K562 (cell line): Measurements from ENCODE around the gene CUX1. TPM values are rescaled to one million over a fixed set of nuclear protein-coding genes. Genes with fewer than 3 reads are reported as not detected.

Experiments used
- ATAC-seq: fragments of 200-7000 bp; cut with Tn5 transposase; 3 replicates; pipeline ENCODE4 v1.9.1; 2020; ENCODE audit warnings: moderate library complexity
- BruUV-seq: library from RNA; stranded (reverse); fragments of 400-500 nt; replicated peaks from 2 replicates; lab custom pipeline; 2021; lab: Mats Ljungman, UMichigan
- CTCF ChIA-PET: fragments of 300-600 bp; formaldehyde crosslinking; extraction: SDS; loops from one replicate; lab custom pipeline; 2021; ENCODE audit warnings: low intra/inter-chr PET ratio; lab: Yijun Ruan, JAX
- POLR2A ChIA-PET: fragments of 300-600, 350-650 bp; sonication (Branson Sonifier 250); formaldehyde crosslinking; extraction: SDS; loops from one replicate; lab custom pipeline; 2021; ENCODE audit warnings: antibody characterized with exemption, inconsistent platforms; lab: Yijun Ruan, JAX
- DNase-seq, 4 experiments: peaks; one replicate each; pipeline versions ENCODE4 v3.0.0 to v3.0.0-alpha.2; 2011 to 2018; ENCODE audit warnings: low spot score in 3 of 4, mixed read lengths in 3 of 4; ENCODE audit errors: extremely low read depth in 1 of 4
- FAIRE-seq: peaks from 2 replicates; lab custom pipeline; 2011; peaks lifted over from hg19 to GRCh38; lab: Jason Lieb, UNC
- H2AFZ ChIP-seq: 2 replicates; pipeline ENCODE4 v1.6.0; 2011; ENCODE audit warnings: low read depth, low read length, control low read depth, inconsistent platforms
- H3K27ac ChIP-seq: fragments of 200-600 bp; 3 replicates; pipeline ENCODE4 v1.8.0; 2011; ENCODE audit warnings: low read depth, mild to moderate bottlenecking, control low read depth, inconsistent platforms, low read length, moderate library complexity, mixed read lengths; ENCODE audit errors: extremely low read depth
- H3K27me3 ChIP-seq, 2 experiments: fragments of 300-600 bp in 1 of 2; 2 replicates in 1 of 2; 3 replicates in 1 of 2; pipeline versions ENCODE4 v1.6.0 to v1.8.0; 2011; ENCODE audit warnings: inconsistent platforms in 2 of 2, low read length in 2 of 2, mild to moderate bottlenecking in 1 of 2, mixed read lengths in 1 of 2, moderate library complexity in 1 of 2; ENCODE audit not compliant: control insufficient read depth in 2 of 2, insufficient read depth in 2 of 2
- H3K36me3 ChIP-seq: fragments of 300-600 bp; 3 replicates; pipeline ENCODE4 v1.8.0; 2011; ENCODE audit warnings: mild to moderate bottlenecking, low read length, inconsistent platforms; ENCODE audit not compliant: control insufficient read depth, insufficient read depth
- H3K4me1 ChIP-seq, 2 experiments: fragments of 200-600 bp in 1 of 2; replicated peaks in 1 of 2; 2 replicates in 1 of 2; 3 replicates in 1 of 2; pipeline versions ENCODE4 v1.5.1 to v1.8.0; 2011; ENCODE audit warnings: inconsistent platforms in 2 of 2, low read length in 2 of 2, mild to moderate bottlenecking in 1 of 2, mixed read lengths in 1 of 2, moderate library complexity in 1 of 2; ENCODE audit not compliant: control insufficient read depth in 2 of 2, insufficient read depth in 2 of 2
- H3K4me2 ChIP-seq: 2 replicates; pipeline ENCODE4 v1.6.1; 2011; ENCODE audit warnings: low read length, control low read depth, inconsistent platforms, mixed read lengths; ENCODE audit not compliant: insufficient read depth
- H3K4me3 ChIP-seq: fragments of 200-600 bp; sonication (generic), shearing (Covaris generic); 2 replicates; pipeline ENCODE4 v1.5.1; 2016; ENCODE audit warnings: control low read depth, inconsistent platforms
- H3K79me2 ChIP-seq: fragments of 200-600 bp; 3 replicates; pipeline ENCODE4 v1.8.0; 2011; ENCODE audit warnings: low read length, inconsistent platforms; ENCODE audit not compliant: control insufficient read depth, insufficient read depth
- H3K9ac ChIP-seq, 2 experiments: 2 replicates each; pipeline versions ENCODE4 v1.6.0 to v1.6.1; 2011; ENCODE audit warnings: low read depth in 2 of 2, low read length in 2 of 2, control low read depth in 1 of 2, inconsistent platforms in 1 of 2, mild to moderate bottlenecking in 1 of 2, mixed read lengths in 1 of 2; ENCODE audit not compliant: insufficient read depth in 1 of 2
- H3K9me1 ChIP-seq: one replicate; pipeline ENCODE4 v1.6.0; 2011; ENCODE audit warnings: inconsistent platforms, mild to moderate bottlenecking, low read length, moderate library complexity; ENCODE audit not compliant: control insufficient read depth, insufficient read depth
- H3K9me3 ChIP-seq: replicated peaks from 2 replicates; pipeline ENCODE4 v1.5.1; 2011; ENCODE audit warnings: low read depth, low read length, inconsistent platforms; ENCODE audit not compliant: control insufficient read depth, insufficient read depth
- H4K20me1 ChIP-seq: replicated peaks from 2 replicates; pipeline ENCODE4 v1.6.1; 2011; ENCODE audit warnings: low read length, inconsistent platforms, mixed read lengths; ENCODE audit not compliant: control insufficient read depth, insufficient read depth
- CCNT2 ChIP-seq: IDR thresholded peaks from 2 replicates; pipeline ENCODE4 v1.6.1; 2011; ENCODE audit warnings: borderline replicate concordance, low read depth, mild to moderate bottlenecking, moderate library complexity, mixed read lengths, low read length; ENCODE audit not compliant: insufficient read length; ENCODE audit errors: extremely low read depth
- CHD2 ChIP-seq: IDR thresholded peaks from 2 replicates; pipeline ENCODE4 v1.6.1; 2011; ENCODE audit warnings: low read depth, low read length
- FOSL1 ChIP-seq: fragments of 200-800 bp; sonication (Bioruptor generic); conservative IDR thresholded peaks from 2 replicates; pipeline ENCODE4 v1.6.1; 2016; ENCODE audit warnings: missing genetic modification characterization, missing compliant biosample characterization
- FOXA1 ChIP-seq: fragments of 450-650 bp; IDR thresholded peaks from 2 replicates; pipeline ENCODE4 v1.6.1; 2016; ENCODE audit warnings: mild to moderate bottlenecking, borderline replicate concordance
- HMGXB4 ChIP-seq: sonication (generic); formaldehyde crosslinking; IDR thresholded peaks from 2 replicates; pipeline ENCODE4 v1.8.1; 2023; ENCODE audit warnings: mild to moderate bottlenecking, missing genetic modification reagents
- HNRNPL ChIP-seq: fragments of 200-400 bp; formaldehyde crosslinking; IDR thresholded peaks from 2 replicates; pipeline ENCODE4 v1.6.1; 2017; ENCODE audit warnings: low read depth, mild to moderate bottlenecking, low read length
- HOXB6 ChIP-seq: fragments of 250-450 bp; sonication (Bioruptor Pico); IDR thresholded peaks from 2 replicates; pipeline ENCODE4 v1.5.1; 2022; ENCODE audit warnings: mild to moderate bottlenecking, borderline replicate concordance
- MEIS2 ChIP-seq: fragments of 450-650 bp; IDR thresholded peaks from 2 replicates; pipeline ENCODE4 v1.6.1; 2014; ENCODE audit warnings: mild to moderate bottlenecking; ENCODE audit not compliant: partially characterized antibody
- SMARCB1 ChIP-seq: IDR thresholded peaks from 2 replicates; pipeline ENCODE4 v1.6.1; 2011; ENCODE audit warnings: improper control_type of control experiment, low read depth; ENCODE audit not compliant: insufficient read length
- UBTF ChIP-seq, 2 experiments: IDR thresholded peaks; 2 replicates each; pipeline ENCODE4 v1.6.1; 2012; ENCODE audit warnings: improper control_type of control experiment in 2 of 2, low read depth in 2 of 2, low read length in 2 of 2, borderline replicate concordance in 1 of 2
- VEZF1 ChIP-seq: fragments of 200-800 bp; sonication (Bioruptor generic); IDR thresholded peaks from 2 replicates; pipeline ENCODE4 v1.6.1; 2017; ENCODE audit warnings: missing genetic modification characterization, missing compliant biosample characterization
- ZBTB7A ChIP-seq: IDR thresholded peaks from 2 replicates; pipeline ENCODE4 v1.6.1; 2011; ENCODE audit warnings: low read depth, mild to moderate bottlenecking, low read length, moderate library complexity, borderline replicate concordance; ENCODE audit not compliant: control insufficient read depth
- WGBS: fragments of 100-300 bp; shearing (Covaris generic); methylation state at CpG from one replicate; pipeline ENCODE4 v1.1.6; 2016; ENCODE audit warnings: low coverage, mixed read lengths; ENCODE audit not compliant: insufficient coverage; ENCODE audit errors: missing lambda C conversion rate; 5-methylcytosine and 5-hydroxymethylcytosine counted together
- in situ Hi-C: fragments of 300-500 bp; cut with MboI; formaldehyde crosslinking; loops from 4 replicates; pipeline ENCODE4 v1.15.0; 2018; ENCODE audit warnings: inconsistent platforms, mixed read lengths
- intact Hi-C: fragments of 100-400 bp; cut with micrococcal nuclease; formaldehyde crosslinking; loops from 2 replicates; pipeline ENCODE4 v1.14.2; 2022
- polyA plus RNA-seq, 8 experiments: library from polyadenylated mRNA; depleted of rRNA in 4 of 8; stranded (reverse) in 5 of 8; unstranded in 3 of 8; fragments of >200 nt; fragmentation: Nextera tagmentation in 2 of 8; fragmentation: Illumina TruSeq in 1 of 8; extraction: Ambion mirVana in 2 of 8; extraction: Trizol in 1 of 8; gene quantifications; 2 replicates each; pipeline versions ENCODE4 v1.2.1 to v1.2.3, GENCODE V29; 2011 to 2014; ENCODE audit warnings: inconsistent platforms in 1 of 8, missing spikeins in 1 of 8
- total RNA-seq, 7 experiments: library from RNA; depleted of rRNA in 6 of 7; stranded (reverse); fragments of >200 nt in 6 of 7; fragmentation: Illumina TruSeq in 2 of 7; extraction: Trizol in 2 of 7; gene quantifications; 2 replicates each; pipeline versions ENCODE4 v1.2.1 to v1.2.3, GENCODE V29; 2011 to 2021; ENCODE audit warnings: low replicate concordance in 1 of 7

Gene CUX1
- total and polyA plus RNA-seq, 9 of the 15 experiments (the other 6 are each of a cell fraction or from before 2014, with no cell fraction given): 3.6 to 55.3 (median 25.2) TPM

GRCh38 chr7:102286237-102287110 lies 469.0 kb downstream of the CUX1 start, which contains the start of gene SH2B2:
Gene SH2B2, plus strand, starts transcription at chr7:102286868. Its CDS starts 13,683 bp downstream, at chr7:102300551.
- peak within 1 kb of the TSS; percentile 53 to 92; a peak in 3 of 4 replicates for H3K9ac ChIP-seq
- H3K79me2 ChIP-seq: no peaks in the 10 kb centered on the region
- no peaks in the 10 kb centered on the region for H3K9me3 ChIP-seq
- no peaks in the 10 kb centered on the region for H3K36me3 ChIP-seq
- under 1% methylated on average over 48 of the region's 116 CpGs for WGBS
- POLR2A ChIA-PET: no interaction called here
- no TSS peak for BruUV-seq
- peak; percentile 78 for ATAC-seq
- H2AFZ ChIP-seq: peak within 1 kb of the TSS; percentile 84
- in situ Hi-C loops: loop anchor here (5.0 kb wide), 1 partner anchor 36 kb away; no protein-coding TSS in a partner anchor
- peak; percentile 78 for FAIRE-seq
- H3K4me2 ChIP-seq: peak within 1 kb of the TSS; percentile 75
- H3K4me1 ChIP-seq: peaks cover 10 to 52% of the 10 kb centered on the region in 2 experiments; a peak in 4 of 5 replicates
- H4K20me1 ChIP-seq: peaks cover 30% of the 10 kb centered on the region
- peak within 1 kb of the TSS; percentile 41; the same call in 1 of the 3 replicates for H3K27ac ChIP-seq
- H3K9me1 ChIP-seq: no peaks in the 10 kb centered on the region
- peaks cover 20 to 53% of the 10 kb centered on the region in 2 experiments; a peak in 4 of 5 replicates for H3K27me3 ChIP-seq
- intact Hi-C loops: no loop called here
- CTCF ChIA-PET: no interaction called here
- DNase-seq: peak; percentile 84 to 97 (median 94)
- H3K4me3 ChIP-seq: peak within 1 kb of the TSS; percentile 55
- TF ChIP-seq CCNT2 (peak; percentile 15), HNRNPL (peak; percentile 43; the same call in 1 of the 2 replicates), ZBTB7A (peak; percentile 72; the same call in 1 of the 2 replicates), HMGXB4 (CRISPR knock-in tag) (no peak; the same call in 1 of the 2 replicates), VEZF1 (peak; percentile 90), UBTF (IDR thresholded peaks at IDR 0.05; ENCODE audit: borderline replicate concordance in 1 of 2, low read depth in 2 of 2, low read length in 2 of 2) (peak; percentile 85), HOXB6 (no peak), FOXA1 (no peak), CHD2 (no peak), FOSL1 (tag) (no peak), SMARCB1 (no peak), MEIS2 (peak; percentile 92)
